ENCODE results near the gene POMT2. TPM values are rescaled to one million over a fixed set of nuclear protein-coding genes. Genes with fewer than 3 reads are reported as not detected.

The POMT2 gene
- total RNA-seq, 2 experiments from 2014 or later: 7.6 to 8.2 TPM

GRCh38 chr14:77253333-77254190, 67.1 kb downstream of the POMT2 start:
- H3K27me3 ChIP-seq (ENCODE audit: control insufficient read depth in 1 of 2, insufficient read depth in 2 of 2, low read length in 2 of 2): no peaks in the 10 kb centered on the region
- no peaks in the 10 kb centered on the region for H3K36me3 ChIP-seq (ENCODE audit: insufficient read depth, low read length)
- H3K27ac ChIP-seq (ENCODE audit: low read depth in 1 of 2, low read length in 2 of 2): no peak overlapping the region
- Mint-ChIP-seq H3K9me3 (no peaks in the 10 kb centered on the region), H3K27me3 (peaks cover 8% of the 10 kb centered on the region), H3K4me3 (no peak overlapping the region), H3K36me3 (ENCODE audit: low read depth) (no peaks in the 10 kb centered on the region), H3K27ac (no peak overlapping the region), H3K4me1 (ENCODE audit: low read depth) (no peaks in the 10 kb centered on the region)
- DNase-seq: no peak
- H3K4me3 ChIP-seq (ENCODE audit: low read length): no peak overlapping the region
- CTCF ChIA-PET: no interaction called here
- POLR2A ChIA-PET: no interaction called here
- ATAC-seq (ENCODE audit: poor library complexity): no peak
- H3K4me1 ChIP-seq (ENCODE audit: insufficient read depth, low read length): no peaks in the 10 kb centered on the region
- H3K9me3 ChIP-seq (ENCODE audit: control insufficient read depth in 1 of 2, insufficient read depth in 1 of 2, low read length in 2 of 2): no peaks in the 10 kb centered on the region
- no peak for TF ChIP-seq CTCF (IDR thresholded peaks at IDR 0.05)
- intact Hi-C loops (cut with DNase I, micrococcal nuclease): no loop called here

GRCh38 chr14:77251870-77252269, 68.8 kb downstream of the POMT2 start:
- H3K4me3 Mint-ChIP-seq: no peak overlapping the region
- intact Hi-C loops (cut with DNase I, micrococcal nuclease): no loop called here
- no peaks in the 10 kb centered on the region for H3K4me1 ChIP-seq (ENCODE audit: insufficient read depth, low read length)
- H3K4me1 Mint-ChIP-seq (ENCODE audit: low read depth): no peaks in the 10 kb centered on the region
- no peaks in the 10 kb centered on the region for H3K36me3 Mint-ChIP-seq (ENCODE audit: low read depth)
- H3K27ac ChIP-seq (ENCODE audit: low read depth in 1 of 2, low read length in 2 of 2): no peak overlapping the region
- no peaks in the 10 kb centered on the region for H3K9me3 Mint-ChIP-seq
- no peak overlapping the region for H3K4me3 ChIP-seq (ENCODE audit: low read length)
- no peaks in the 10 kb centered on the region for H3K27me3 ChIP-seq (ENCODE audit: control insufficient read depth in 1 of 2, insufficient read depth in 2 of 2, low read length in 2 of 2)
- POLR2A ChIA-PET: no interaction called here
- no peak for ATAC-seq (ENCODE audit: poor library complexity)
- no peaks in the 10 kb centered on the region for H3K9me3 ChIP-seq (ENCODE audit: control insufficient read depth in 1 of 2, insufficient read depth in 1 of 2, low read length in 2 of 2)
- no peak overlapping the region for H3K27ac Mint-ChIP-seq
- peaks cover 8% of the 10 kb centered on the region for H3K27me3 Mint-ChIP-seq
- CTCF ChIA-PET: no interaction called here
- DNase-seq: no peak
- H3K36me3 ChIP-seq (ENCODE audit: insufficient read depth, low read length): no peaks in the 10 kb centered on the region
- TF ChIP-seq CTCF (IDR thresholded peaks at IDR 0.05): no peak

DNA sequence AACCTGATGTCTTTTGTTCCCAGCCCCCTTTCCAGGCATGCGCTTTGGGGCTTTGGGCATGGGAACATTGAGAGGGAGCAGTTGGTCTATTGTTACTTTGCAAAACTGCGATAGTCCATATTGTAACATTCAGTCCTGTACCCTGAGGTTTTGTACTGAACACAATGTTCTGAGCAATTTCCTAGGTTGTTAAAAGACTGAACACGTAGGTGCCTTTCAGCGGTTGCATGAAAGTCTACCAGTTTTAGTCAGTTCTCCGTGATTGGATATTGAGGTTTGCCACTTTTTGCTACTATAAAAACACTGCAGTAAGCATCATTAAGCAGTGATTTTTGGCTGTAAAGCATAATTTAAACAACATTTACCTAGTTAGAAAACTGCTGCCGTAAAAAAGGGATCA, 69.8 kb downstream of the POMT2 start:
- no peak for DNase-seq
- H3K36me3 ChIP-seq (ENCODE audit: insufficient read depth, low read length): no peaks in the 10 kb centered on the region
- H3K4me1 ChIP-seq (ENCODE audit: insufficient read depth, low read length): no peaks in the 10 kb centered on the region
- H3K36me3 Mint-ChIP-seq (ENCODE audit: low read depth): no peaks in the 10 kb centered on the region
- ChIA-PET CTCF (interaction anchor here (0.6 kb wide), 1 partner anchor 12 kb away, joined by 3 read pairs; no protein-coding TSS in a partner anchor), POLR2A (no interaction called here)
- no peak overlapping the region for H3K27ac ChIP-seq (ENCODE audit: low read depth in 1 of 2, low read length in 2 of 2)
- no peak for ATAC-seq (ENCODE audit: poor library complexity)
- intact Hi-C loops (cut with DNase I, micrococcal nuclease): no loop called here
- H3K4me3 ChIP-seq (ENCODE audit: low read length): no peak overlapping the region
- H3K27ac Mint-ChIP-seq: no peak overlapping the region
- H3K4me1 Mint-ChIP-seq (ENCODE audit: low read depth): no peaks in the 10 kb centered on the region
- peaks cover 5% of the 10 kb centered on the region for H3K27me3 Mint-ChIP-seq
- TF ChIP-seq CTCF (IDR thresholded peaks at IDR 0.05): no peak
- H3K9me3 ChIP-seq (ENCODE audit: control insufficient read depth in 1 of 2, insufficient read depth in 1 of 2, low read length in 2 of 2): no peaks in the 10 kb centered on the region
- no peak overlapping the region for H3K4me3 Mint-ChIP-seq
- no peaks in the 10 kb centered on the region for H3K27me3 ChIP-seq (ENCODE audit: control insufficient read depth in 1 of 2, insufficient read depth in 2 of 2, low read length in 2 of 2)
- no peaks in the 10 kb centered on the region for H3K9me3 Mint-ChIP-seq

All from CD4-positive, alpha-beta T cell (primary cell).